Renal pelvis (tissue), 4 donors: ENCODE results near the gene MYBBP1A. TPM values are rescaled to one million over a fixed set of nuclear protein-coding genes. Genes with fewer than 3 reads are reported as not detected.

Source experiments
- DNase-seq: peaks from one replicate; pipeline ENCODE4 v3.0.0-alpha.2; 2013
- polyA plus RNA-seq, 3 donors: library from polyadenylated mRNA; unstranded; fragments of 120-200 nt; gene quantifications; one replicate each; pipeline ENCODE4 v1.2.1, GENCODE V29; 2013; ENCODE audit not compliant: insufficient read length in 3 of 3

MYBBP1A gene
- polyA plus RNA-seq, 3 donors: 44.5 to 48.2 (median 45.1) TPM

DNA sequence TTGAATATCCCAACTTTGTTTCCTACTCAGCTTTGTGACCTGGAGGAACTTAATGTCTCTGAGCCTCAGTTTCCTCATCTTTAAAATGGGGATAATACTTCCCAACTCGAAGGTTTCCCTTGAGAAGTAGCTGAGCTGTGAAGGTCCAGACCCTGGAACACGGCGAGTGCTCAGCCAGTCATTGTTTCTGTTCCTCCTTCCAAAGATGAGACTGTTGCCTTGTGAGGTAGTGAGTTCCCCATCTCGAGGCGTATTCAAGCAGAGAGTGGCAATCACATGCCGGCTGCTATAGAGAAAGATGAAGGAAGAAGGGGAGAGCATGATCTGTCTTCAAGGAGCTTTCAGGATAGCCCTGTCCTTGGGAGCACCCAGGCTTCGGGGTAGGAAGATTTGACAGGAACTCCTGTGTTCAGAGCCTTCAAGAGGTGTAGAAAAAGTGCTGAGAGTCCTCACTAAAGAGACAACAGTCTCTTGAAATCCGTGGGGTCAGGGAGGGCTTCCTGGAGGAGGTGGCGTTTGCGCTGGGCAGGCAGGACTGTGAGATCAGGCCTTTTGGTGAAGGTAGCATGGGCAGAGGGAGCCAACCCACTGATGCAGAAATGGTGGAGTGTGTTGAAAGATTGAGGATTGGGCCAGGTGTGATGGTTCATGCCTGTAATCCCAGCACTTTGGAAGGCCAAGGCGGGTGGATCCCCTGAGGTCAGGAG, 29.3 kb downstream of the MYBBP1A start:
- DNase-seq: no peak

DNA sequence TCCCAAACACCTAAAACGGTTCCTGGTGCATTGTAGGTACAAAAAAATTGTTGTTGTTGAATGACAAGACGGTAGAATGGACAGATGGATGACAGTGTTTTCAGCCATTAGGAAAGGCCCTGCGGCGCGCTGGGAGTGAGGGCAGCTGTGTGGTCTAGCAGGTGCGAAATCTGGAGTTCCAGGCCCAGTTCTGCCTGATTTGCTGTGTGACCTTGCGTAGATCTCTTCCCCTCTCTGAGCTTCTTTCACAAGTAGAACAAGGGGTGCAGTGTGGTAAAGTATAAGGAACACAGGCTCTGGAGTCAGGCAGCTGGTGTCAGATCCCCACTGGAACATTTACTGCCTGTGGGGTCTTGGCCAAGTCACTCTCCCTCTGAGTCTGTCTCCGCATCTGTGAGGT, 31.2 kb downstream of the MYBBP1A start:
- no peak for DNase-seq

DNA sequence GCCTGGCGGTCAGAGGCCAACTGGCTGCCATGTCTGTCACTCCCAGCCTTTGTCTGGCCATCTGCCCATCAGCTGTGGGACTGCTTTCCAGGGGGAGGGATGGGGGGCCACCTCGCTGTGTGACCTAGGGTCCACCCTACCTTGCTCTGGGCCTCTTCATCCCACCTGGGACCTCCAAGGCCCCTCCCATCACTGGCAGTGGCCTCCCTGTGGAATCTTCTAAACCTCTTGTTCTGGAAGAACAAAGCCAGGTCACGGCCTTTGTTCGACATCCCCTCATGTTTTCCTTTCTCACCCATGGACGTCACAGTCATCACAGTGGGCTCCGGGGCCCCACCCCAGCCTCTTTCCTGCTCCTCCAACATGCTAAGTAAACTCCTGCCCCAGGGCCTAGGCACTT, 32.5 kb downstream of the MYBBP1A start:
- no peak for DNase-seq

DNA sequence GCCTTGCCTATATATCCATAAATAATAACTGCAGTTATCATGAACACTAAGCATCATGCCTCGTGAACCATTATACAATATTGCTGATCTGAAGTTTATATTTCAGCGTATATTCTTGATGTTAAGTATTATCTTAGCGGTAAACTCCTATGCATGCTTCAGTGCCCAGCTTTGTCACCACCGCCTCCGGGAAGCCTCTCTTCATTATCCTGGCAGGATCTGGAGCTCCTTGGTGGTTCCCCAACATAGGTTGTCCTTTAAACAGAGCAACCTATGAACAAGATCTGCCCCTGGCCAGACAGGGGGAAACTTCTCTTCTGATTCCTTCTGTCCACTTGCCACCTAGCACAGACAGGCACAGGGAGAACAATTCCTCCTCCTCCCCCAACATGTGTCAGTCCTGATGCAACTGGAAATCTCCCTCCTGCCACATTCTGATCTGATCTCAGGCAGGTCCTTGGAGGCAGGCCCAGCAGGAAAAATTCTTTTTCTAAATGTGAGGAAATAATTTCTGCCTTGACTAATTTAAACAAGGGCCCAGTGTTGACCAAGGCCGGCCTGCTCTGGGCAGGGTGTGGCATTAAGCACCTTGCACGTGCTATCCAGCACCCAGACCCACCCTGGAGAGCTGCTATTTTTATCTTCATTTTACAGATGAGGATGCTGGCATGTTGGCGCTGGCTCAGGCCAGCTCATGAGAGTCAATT, 34.1 kb downstream of the MYBBP1A start:
- no peak for DNase-seq

DNA sequence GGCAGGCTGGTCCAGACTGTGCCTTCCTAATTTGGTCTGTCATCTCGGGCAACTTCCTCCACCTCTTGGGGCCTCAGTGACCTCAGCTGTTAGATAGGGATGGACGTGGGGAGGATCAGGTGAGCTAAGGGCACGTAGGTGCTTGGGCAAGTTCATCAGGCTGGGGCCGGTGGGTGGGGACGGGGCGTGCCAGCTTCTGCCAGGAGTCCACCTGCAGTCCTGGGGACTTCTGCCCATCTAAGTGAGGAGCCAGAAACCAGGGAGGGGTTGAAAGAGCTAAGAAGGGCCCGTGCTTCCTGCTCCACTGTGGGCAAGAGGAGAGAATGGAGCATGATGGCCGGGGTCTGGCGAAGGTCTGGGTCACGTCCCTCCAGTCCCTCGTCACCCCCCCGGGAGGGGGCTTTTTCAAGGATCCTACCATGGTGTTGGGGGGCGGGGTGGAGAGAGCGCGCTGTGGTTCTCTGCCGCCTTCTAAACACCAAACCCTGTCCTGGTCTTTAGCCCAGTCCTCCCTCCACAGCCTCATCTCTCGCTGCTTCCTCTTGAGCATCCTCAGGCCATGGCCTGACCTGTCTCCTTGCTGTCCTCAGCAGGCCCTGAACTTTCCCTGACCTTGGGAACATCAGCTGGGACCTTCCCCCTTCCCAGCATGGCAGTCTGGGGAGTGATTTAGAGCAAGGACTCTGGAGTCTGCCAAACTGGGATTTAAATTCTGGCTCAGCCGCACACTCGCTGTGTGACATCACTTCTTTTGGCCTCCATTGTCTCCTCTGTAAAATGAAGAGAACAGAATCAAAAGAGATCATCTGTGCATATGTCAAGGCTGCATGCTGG, 34.9 kb downstream of the MYBBP1A start:
- DNase-seq: no peak

DNA sequence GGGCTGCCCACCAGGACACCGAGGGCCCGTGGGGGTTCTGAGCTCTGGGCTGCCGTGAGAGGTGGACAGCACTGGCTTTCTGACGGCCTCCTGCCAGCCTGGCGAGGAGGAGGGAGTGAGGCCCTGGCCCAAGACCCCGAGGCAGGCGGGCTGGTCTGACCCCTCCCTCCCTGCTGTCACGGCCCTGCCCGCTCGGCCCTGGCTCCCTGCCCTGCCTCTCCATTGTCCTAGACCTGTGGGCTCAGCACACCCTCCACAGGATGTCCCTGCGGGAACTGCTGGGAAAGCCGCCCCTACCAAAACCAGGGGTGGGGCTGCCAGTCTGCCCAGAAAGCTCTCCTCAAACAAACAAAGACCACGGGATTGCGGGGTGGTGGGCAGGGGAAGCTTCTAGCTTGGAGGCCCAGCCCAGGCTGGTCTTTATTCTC, 35.8 kb downstream of the MYBBP1A start:
- DNase-seq: no peak

DNA sequence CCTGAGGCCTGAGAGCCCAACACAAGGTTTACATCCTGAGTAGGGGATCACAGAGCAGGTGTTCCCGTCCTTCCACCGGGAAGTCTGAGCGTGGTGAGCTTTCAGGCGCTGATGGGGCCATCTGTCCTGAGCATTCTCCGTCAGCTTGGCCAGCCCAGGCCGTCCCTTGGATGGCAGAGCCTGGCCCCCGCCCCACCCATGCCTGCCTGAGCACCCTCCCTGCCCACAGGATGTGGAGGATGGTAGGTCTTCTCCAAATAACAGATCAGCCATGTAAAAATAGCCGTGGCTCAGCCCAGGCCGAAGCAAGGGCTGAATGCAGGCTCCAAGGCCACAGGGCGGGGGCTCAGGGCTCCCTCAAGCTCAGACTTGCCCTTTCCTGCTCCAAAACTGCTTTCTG, 36.3 kb downstream of the MYBBP1A start:
- no peak for DNase-seq

DNA sequence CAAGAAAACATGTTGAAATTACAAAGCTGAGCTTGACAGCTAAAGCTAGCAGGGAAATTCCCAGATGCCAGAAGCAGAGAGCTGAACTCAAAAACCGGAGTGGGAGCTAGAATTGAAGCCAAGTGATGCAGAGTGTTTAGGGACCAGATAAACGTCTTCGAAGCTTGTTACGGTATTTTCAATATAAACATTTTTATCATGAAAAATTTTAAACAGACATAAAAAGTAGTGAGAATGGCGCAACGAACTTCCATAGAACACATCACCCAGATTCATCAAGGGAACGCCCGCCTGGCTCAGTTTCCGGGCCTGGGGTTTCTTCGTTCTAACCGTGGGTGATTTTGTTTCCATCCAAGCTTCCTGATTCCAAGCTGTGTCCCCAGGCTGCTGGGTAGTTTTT, 38.4 kb downstream of the MYBBP1A start:
- no peak for DNase-seq

DNA sequence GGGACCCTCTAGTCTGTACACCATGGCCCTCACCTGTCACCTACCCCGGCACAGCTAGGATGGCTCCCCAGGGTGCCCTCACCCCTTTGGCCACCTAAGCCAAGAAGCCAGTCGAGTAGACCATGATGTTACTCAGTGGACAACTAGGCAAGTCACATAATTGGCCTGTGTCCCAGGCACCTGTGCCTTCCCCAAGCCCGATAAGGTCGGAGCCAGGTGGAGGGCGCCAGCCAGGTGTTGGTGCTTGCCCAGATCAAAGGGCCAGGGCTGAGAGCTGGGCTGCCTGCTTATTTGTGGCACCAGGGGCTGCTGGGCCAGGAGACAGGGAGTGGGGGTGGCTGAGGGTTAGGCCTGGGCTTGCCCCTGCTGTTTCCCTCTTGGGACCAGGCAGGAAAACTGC, 39.7 kb downstream of the MYBBP1A start:
- no peak for DNase-seq

DNA sequence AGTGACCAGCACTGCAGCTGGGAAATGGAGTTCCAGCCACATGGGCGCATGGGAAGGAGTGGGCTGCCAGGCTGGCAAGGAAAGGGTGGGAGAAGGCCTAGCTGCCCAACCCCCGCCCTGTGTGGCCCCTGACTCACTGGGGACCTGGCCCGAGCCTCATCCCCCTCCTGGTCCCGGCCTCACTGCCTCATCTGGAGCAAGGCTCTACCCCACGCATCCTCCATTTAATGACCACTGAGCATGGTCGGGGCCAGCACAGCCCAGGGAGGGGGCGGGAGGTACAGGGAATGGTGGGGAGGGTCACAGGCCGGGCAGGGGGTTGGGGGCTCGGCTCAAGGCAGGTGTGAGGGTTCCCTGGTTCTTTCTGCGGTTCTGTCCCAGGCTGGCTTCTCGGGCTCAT, 40.4 kb downstream of the MYBBP1A start:
- DNase-seq: no peak

DNA sequence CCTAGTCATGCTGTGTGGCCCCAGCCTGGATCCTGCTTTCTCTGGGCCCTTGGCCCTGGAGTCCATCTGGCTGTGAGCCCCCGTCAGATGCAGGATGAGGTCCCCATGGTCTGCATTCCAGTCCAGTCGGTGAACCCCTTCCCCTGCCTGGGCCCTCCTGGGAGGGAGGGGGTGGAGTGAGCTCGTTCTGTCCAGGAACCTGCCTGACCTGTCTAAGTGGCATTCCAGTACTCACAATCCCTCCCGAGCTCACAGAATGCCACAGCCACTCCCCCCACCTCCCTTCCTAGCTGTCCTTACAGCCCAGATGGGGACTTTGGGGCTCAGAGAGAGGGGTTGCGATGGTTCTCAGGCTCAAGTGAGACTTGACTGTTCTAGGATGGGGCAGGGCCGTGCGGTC, 41.0 kb downstream of the MYBBP1A start:
- peak; percentile 69 for DNase-seq

DNA sequence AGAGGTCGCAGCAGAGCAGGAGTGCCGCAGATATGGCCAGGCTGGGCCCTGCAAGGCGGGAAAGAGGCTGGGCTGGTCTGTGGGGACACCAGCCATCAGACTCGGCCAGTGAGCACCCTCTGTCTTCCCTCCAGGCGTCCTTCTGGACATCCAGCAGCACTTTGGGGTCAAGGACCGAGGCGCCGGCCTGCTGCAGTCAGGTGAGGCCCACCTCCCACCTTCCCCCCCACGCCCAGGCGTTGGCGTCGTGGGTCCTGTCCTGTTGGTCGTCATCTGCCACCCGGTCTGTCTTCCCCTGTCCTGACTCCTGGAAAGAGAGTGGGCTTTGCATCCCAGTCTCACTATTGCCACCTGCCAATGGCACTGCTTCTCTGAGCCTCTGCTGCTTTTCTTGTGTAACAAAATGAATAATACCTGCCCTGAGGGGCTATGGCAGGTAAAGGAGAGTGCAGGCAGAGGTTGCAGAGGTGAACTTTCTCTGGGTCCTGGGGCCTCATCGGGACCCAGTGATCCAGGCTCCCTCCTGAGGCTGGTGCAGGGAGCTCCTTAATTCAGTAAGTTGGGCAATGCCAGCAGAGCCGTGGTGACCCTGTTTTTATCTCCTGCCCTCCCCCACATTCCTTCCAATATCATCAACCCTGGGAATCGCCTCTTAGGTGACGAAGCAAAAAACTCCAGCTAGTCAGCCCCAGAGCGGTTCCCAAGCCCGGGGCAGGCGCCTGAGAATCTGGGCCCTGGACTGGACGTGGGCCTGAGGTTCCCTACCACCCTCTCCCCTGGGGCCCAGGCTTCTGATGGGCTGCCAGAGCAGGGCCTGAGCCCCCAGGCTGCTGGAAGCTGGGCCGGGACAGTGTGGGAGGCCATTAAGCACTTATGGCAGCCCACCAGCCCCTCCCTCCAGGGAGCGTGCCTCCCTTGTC, 41.8 kb downstream of the MYBBP1A start:
- no peak for DNase-seq

DNA sequence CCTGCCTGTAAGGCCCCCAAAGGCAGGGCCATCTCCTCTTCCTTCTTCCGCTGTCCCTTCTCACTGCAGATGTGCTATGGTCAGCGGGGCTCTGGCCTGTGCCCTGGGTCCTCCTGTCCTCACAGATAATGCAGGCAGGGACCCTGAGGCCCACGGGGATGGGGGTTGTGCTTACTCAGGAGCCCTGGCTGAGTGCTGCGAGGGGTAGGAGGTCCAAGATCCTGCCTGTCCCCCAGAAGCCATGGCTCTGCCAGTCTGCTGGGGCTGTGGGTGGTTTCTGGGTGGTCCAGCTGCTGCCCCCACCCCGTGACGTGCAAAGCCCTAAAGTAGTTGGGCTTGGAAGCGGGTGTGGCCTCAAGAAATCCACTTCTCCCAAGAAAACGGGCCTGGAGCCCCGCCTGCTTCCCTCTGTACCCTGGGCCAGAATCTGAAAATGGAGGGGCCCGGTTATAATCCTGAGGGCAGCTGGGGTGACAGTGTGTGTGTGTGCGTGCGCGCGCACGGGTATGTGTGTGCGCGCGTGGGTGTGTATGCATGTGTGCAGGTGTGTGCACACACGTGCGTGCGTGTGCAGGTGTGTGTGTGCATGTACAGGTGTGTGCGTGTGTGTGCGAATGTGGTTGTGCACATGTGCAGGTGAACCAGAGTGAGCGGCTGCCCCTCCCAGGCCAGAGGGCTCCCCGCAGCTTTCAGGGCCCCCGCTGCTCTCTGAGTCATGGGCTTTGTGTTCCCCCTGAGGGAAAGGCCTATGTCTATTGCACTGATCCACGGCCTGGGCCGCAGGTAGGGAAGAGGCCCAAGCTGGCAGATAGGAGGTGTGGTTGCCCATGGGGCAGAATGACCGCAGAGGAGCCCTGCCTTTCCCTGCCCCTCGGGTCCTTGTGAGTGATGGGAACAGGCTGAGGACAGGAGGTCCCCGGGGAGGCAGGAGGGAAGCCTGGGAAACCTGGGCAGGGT, 42.8 kb downstream of the MYBBP1A start:
- no peak for DNase-seq

DNA sequence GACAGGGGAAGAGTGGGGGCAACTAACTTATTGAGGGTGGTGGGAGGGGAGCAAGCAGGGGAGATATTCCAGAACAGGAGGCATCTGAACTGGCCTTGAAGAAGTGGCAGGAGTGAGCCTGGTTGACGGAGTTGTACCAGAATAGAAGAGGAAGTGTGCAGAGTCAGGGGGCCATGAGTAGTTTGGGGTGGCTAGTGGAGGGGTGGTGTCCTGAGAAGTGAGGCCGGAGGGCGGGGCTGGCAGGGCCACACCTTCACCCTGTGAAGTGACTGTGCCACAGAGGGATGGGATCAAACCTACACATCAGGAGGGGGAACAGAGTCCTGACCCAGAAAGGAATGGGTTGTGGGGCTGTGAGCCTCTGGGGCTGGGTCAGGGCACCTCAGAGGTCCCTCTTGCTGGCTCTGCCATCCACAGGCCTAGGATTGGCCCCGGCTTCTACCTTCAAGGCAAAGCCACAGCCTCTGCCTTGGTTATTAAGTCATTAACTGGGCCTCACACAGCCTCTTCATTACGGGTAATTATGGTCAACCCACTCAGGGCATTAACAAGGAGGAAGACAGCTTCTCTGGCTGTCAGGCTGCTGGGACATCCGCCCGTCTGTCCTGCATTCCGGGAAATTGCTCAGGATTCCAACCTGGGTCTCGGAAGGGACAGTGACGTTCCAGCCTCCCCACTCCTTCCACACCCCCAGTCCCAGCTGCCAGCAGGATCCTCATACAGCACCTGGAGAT, 43.8 kb downstream of the MYBBP1A start:
- no peak for DNase-seq

DNA sequence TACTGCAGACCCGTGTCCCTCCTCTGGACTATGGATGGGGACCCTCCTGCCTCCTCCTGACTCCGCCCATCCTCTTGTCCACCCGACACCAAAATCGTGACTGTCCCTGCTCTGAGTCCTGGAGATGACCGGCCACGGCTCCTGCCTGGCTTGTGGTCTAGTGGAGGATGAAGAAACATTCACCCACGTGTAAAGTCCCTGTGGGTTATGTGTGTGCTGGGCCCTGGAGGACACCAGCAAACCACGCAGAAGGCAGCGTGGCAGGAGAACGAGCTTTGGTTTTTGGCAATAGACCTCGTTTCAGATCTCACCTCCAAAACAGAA, 44.6 kb downstream of the MYBBP1A start:
- no peak for DNase-seq

DNA sequence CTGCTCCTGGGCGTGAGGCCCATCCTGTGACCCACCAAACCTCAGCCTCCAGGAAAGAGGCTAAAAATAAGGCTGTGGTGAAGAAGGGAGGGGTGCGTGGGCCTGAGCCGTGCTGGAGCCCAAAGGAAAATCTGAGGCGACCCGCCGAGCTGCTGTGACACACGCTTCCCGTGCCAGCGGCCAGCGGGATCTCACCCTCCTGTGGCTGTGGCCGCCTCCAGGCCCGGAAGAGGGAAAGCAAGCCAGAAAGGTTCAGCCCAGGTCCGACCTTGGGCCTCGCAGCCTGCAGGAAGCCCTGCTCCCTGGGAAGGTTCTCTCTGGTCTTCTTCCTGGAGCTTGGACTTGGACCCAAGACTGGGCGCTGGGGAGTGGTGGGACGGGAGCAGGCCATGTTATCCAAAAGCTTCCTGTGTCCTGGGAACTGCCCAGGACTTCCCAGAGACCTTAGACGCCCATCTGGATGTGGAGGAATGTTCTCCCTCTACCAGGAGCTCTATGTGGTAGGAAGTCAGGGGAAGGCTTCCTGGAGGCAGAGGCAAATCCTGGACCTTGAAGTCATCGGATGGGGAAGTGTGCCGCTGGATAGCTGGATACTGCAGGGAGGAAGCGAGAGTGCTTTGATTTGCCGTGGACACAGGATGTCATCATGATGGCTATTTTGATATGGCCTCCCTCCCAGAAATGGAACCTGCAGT, 45.1 kb downstream of the MYBBP1A start:
- no peak for DNase-seq

DNA sequence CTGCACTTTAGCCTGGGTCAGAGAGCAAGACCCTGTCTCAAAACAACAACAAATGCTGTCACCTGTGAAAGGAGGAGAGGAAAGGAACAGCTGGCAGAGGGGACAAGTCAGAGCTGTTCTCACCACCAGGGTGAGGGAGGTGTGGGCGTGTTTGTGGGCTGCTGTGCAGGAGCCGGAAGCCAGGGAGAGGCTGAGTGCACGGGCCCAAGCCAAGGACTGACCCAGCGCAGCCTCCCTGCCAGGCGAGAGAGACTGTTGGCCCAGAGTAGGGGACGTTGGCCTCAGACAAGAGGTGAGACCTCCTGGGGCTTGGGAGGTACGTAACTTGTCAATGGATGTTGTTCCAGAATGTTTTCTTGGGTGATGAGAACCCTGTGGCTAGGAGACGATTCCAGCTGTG, 45.8 kb downstream of the MYBBP1A start:
- no peak for DNase-seq

DNA sequence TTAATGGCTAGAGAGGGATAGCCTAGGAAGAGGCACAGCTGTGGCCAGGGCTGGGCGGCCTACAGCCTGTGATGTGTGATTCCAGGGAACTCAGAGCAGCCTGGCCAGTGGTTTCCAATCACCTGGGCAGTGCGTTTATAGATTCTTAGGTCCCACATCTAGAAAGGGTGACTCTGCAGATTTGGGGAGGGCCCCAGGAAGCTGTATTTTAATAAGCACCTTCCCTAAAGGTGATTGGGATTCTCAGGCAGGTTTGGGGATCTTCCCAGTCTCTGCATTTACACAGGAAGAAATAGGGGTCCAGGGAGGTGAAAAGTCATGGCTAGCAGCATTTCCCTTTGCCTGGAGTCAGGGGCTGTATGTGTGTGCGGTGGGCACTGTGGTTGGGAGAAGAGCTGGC, 47.0 kb downstream of the MYBBP1A start:
- no peak for DNase-seq

DNA sequence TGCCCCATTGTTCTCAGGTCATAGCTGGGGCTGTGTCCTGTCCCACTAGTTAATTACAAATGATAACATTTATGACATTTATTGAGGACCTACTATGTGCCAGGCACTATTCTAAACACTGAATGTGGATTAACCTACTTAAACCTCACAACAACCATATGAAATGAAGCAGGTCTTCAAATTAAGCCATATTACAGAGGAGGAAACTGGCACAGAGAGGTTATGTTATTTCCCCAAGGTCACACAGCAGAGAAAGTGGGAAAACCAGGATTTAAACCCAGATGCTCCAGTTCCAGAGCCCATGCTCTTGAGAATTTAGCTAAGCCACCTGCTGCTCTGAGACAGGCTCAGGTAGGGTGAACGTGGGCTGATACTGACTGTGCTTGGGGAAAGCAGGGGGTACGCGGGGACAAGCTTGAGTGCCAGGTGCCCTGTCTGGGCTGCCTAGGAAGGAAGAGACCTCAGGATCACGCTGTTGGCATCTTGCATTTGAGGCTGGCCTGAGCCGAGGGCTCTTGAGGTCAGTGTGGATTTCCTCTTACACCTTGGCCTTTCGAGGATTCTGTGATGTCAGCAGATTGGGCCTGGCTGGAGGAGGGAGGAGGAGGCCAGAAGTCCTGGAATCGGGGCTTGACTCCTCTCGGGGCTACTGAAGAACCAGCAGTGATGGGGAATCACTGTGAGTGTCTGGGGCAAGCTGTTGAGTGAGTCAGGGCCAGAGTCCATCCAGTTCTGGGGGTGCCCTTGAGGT, 47.6 kb downstream of the MYBBP1A start:
- no peak for DNase-seq
